GM18868 (cell line): ENCODE results near the gene TMEM236.
"Not testable (repeated sequence)": the region's sequence is repeated elsewhere in the genome, so short reads cannot be mapped to it uniquely, and the experiment has no call there.

Source experiments
- ATAC-seq: cut with Tn5 transposase; IDR thresholded peaks from one replicate; pipeline ENCODE4 v1.9.1; 2021; ENCODE audit warnings: mild to moderate bottlenecking, moderate library complexity; ENCODE audit not compliant: unreplicated experiment

Gene TMEM236

GRCh38 chr10:17751781-17752445 is at the start of gene TMEM236:
Gene TMEM236, plus strand, starts transcription at chr10:17752201. Its CDS starts 95 bp downstream, at chr10:17752296.
- no peak for ATAC-seq

- no peak for ATAC-seq
These were observed 48.3 kb upstream of the TMEM236 start for GRCh38 chr10:17703706-17704105.

DNA sequence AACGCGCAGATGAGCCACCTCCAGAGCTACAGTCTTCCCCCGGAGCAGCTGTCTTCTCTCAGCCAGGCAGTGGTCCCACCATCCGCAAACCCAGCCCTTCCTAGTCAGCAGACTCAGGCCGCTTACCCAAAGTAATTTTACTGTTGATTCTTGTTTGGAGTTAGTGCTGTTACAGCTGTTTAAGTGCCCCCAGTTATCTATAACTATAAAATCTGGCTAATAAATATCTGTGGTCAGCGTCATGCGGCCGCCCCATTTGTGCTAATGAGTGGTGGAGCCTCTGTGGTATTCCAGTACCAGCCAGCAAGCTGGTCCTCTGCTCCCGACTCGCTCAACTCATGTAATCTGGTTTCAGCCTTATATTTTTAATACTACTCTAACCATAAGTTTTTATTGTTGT is 43.2 kb upstream of the TMEM236 start:
- ATAC-seq, result no peak

- ATAC-seq, result no peak
These were observed 42.5 kb upstream of the TMEM236 start for GRCh38 chr10:17709492-17709891.

DNA sequence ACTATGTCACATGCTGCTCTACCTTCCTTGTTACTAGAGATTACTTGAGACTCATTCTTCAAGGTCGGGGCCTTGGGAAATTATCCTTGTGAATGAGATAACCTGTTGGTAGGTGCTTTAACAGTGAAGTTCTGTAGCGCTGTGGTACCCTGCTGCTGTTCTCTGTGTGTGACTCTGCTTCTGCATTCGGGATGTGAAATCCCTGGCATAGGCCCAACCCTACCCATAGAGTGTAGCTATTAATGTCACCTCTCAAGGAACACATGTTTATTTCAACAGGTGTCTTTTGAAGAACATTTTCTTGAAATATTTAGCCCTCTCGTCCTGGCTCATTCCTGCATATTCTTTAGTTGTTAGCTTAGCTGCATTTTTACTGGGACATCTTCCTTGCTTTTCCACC is 41.8 kb upstream of the TMEM236 start:
- ATAC-seq, result no peak

DNA sequence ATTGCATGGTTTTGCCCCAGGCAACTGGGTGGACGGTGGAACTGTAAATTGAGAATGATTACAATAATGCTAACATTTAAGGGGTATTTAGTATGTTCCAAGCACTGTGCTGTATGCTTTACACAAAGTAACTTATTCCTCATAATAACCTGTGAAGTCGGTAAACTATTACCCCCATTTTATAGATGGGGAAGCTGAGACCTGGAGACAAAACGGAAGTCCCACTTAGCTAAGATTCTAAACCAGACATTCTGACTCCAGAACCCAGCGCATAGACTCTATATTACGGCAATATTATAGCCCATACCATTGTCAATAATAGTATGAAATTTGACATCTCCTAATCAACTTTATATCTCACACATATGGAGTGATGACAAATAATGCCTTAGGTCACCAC is 39.9 kb upstream of the TMEM236 start:
- no peak for ATAC-seq

DNA sequence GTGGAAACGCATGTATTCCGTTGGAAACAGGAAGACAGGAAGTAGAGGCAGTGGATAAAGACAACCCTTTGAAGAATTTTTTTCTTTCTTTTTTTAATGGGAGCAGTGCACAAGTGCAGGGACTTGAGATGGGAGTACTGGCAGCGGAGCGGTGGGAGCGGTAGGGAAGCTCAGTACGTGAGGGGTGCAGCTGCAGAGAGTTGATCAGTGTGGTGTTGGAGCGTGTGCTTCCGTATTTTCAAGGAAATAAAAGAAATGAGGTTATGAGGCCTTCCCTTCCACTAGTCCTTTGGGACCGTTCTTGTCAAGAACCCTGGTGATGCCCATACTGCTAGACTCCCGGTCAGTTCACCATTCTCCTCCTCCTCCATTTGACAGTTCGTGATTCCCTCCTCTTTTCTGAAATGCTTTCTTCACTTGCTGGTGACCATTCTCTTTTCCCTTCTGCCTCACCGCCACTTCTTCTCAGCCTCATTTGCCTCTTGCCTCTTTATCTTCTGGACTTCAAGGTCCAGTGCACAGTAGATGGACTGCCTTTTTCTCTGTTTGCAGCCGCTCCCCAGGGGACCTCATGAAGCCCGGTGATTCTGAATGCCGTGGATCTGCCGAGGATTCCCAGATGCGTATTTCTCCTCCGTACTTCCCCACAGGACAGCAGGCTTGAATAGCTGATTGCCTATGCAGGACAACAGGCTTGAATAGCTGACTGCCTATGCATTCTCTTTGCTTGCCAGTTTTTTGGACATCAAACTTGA is 39.1 kb upstream of the TMEM236 start:
- no peak for ATAC-seq

GRCh38 chr10:17713758-17714157 is 38.2 kb upstream of the TMEM236 start:
- no peak for ATAC-seq

DNA sequence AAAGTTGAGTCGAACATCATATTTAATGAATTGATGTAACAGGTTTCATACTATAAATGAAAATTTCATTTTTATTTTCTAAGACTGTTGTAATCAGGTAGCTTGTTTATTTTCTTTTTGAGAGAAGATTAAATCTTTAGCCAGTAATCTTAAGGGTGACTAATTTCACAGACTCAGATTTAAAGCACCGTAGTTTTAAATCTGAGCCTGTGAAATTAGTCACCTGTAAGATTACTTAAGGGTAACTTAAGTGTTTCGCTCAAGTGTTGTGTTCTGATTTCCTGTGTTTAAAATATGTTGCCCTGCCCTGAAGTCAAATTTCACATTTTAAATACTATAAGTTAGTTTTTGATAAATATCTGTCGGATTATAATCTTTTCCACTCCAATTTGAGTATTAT is 35.8 kb upstream of the TMEM236 start:
- no peak for ATAC-seq

DNA sequence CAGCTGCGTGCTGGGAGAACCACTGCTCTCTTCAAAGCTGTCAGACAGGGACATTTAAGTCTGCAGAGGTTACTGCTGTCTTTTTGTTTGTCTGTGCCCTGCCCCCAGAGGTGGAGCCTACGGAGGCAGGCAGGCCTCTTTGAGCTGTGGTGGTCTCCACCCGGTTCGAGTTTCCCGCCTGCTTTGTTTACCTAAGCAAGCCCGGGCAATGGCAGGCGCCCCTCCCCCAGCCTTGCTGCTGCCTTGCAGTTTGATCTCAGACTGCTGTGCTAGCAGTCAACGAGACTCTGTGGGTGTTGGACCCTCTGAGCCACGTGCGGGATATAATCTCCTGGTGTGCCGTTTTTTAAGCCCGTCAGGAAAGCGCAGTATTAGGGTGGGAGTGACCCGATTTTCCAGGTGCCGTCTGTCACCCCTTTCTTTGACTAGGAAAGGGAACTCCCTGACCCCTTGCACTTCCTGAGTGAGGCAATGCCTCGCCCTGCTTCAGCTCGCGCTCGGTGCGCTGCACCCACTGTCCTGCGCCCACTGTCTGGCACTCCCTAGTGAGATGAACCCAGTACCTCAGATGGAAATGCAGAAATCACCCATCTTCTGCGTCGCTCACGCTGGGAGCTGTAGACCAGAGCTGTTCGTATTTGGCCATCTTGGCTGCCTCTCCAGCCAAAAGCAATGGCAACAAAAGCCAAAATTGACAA is 29.5 kb upstream of the TMEM236 start:
- ATAC-seq, result not testable (repeated sequence)

- ATAC-seq, result no peak
These were observed 26.3 kb upstream of the TMEM236 start for GRCh38 chr10:17725703-17726102.

- ATAC-seq, result no peak
These were observed 22.4 kb upstream of the TMEM236 start for GRCh38 chr10:17729630-17730029.

DNA sequence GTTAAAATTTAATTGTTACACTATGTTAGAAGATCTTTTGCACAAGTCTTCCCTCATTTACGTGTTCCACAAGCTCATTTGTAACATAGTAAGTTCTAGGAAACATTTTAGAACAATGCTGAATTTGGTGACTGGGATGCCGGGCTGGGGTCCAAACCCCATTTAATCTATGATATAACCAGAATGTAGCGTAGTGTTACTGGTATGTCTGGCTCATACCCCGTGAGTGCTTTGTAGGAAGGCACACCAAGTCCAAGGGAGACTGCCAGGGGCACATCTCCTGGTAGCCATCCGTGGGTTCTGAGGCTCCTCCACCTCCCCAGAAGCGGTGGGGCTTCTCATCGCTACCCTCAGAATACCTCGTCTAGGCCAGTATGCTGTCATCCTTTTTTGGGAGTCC is 21.3 kb upstream of the TMEM236 start:
- ATAC-seq, result no peak

GRCh38 chr10:17731331-17732020 is 20.5 kb upstream of the TMEM236 start:
- ATAC-seq, result no peak

GRCh38 chr10:17733620-17734019 is 18.4 kb upstream of the TMEM236 start:
- no peak for ATAC-seq

- ATAC-seq, result no peak
These were observed 17.4 kb upstream of the TMEM236 start for GRCh38 chr10:17734432-17735080.

GRCh38 chr10:17735166-17735941 is 16.6 kb upstream of the TMEM236 start:
- ATAC-seq, result no peak

GRCh38 chr10:17736223-17736622 is 15.8 kb upstream of the TMEM236 start:
- ATAC-seq, result no peak

DNA sequence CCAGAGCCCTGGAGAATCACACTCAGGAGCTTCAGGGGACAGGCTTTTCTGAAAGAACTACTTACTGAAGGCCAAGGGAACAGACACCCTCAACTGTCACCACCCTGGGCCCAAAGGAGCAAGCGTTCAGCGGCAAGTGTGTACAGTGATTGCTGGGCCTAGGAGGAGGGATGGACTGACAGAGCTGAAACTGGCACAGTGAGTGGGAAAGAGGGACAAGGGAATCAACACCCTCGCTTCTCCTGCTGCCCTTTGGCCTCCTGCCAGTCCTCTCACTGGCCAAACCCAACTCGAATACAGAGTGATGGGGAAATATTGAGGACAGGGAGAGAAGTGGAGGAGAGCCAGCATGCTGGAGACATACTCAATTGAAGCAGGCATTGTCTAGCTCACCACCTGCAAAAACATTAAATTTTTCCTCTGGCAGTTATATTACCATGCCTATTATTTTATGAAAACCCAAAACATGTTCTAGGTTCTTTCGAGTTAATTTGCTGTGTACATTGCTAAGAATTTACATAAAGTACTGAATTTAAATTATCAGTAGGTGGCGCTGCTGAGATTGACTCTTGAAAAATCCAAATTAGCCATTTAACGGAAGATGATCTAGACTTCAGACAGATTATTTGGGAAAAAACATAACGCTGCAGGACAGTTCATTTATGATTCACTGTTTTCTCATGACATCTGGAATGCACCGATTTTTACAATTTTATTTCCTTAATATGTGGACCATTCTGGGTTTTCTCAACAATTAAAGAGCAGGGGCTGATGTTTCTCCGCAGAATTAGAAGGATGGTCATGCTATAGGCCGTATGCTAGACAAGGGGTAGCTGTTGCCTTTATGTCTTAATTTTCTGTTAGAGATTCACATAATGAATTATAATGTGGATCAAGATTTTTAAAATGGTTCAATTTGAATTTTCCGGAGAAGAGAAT is 14.7 kb upstream of the TMEM236 start:
- ATAC-seq, result no peak
